Mesendoderm (in vitro differentiated cells): Measurements from ENCODE around the gene CANT1.

Source experiments
- DNase-seq: peaks from one replicate; pipeline ENCODE4 v3.0.0; 2013
- H2AK5ac ChIP-seq: 2 replicates; pipeline ENCODE4 v1.6.1; 2013; ENCODE audit warnings: low read length, inconsistent platforms
- H2BK120ac ChIP-seq: 2 replicates; pipeline ENCODE4 v1.6.1; 2013; ENCODE audit warnings: low read depth, mild to moderate bottlenecking, low read length, moderate library complexity, mixed read lengths
- H2BK15ac ChIP-seq: replicated peaks from 2 replicates; pipeline ENCODE4 v1.6.1; 2013; ENCODE audit warnings: low read depth, mild to moderate bottlenecking, moderate library complexity
- H2BK5ac ChIP-seq: 2 replicates; pipeline ENCODE4 v1.6.1; 2013; ENCODE audit warnings: low read length, inconsistent platforms
- H3K18ac ChIP-seq: 2 replicates; pipeline ENCODE4 v1.6.1; 2013; ENCODE audit warnings: mild to moderate bottlenecking, low read length, mixed read lengths
- H3K23ac ChIP-seq: one replicate; pipeline ENCODE4 v1.6.1; 2013; ENCODE audit warnings: low read length
- H3K27ac ChIP-seq: 2 replicates; pipeline ENCODE4 v1.5.1; 2013; ENCODE audit warnings: low read depth, mild to moderate bottlenecking, inconsistent platforms, low read length, moderate library complexity
- H3K27me3 ChIP-seq: 2 replicates; pipeline ENCODE4 v1.6.1; 2013; ENCODE audit warnings: low read length, control low read depth, mild to moderate bottlenecking, inconsistent platforms; ENCODE audit not compliant: insufficient read depth, poor library complexity
- H3K36me3 ChIP-seq: 2 replicates; pipeline ENCODE4 v1.6.1; 2013; ENCODE audit warnings: low read length, inconsistent platforms; ENCODE audit not compliant: control insufficient read depth, insufficient read depth
- H3K4ac ChIP-seq: one replicate; pipeline ENCODE4 v1.6.1; 2013; ENCODE audit warnings: low read depth, mild to moderate bottlenecking, low read length, moderate library complexity
- H3K4me1 ChIP-seq: 2 replicates; pipeline ENCODE4 v1.6.1; 2013; ENCODE audit warnings: low read depth, low read length, inconsistent platforms; ENCODE audit not compliant: control insufficient read depth
- H3K4me2 ChIP-seq: 2 replicates; pipeline ENCODE4 v1.6.1; 2013; ENCODE audit warnings: low read length
- H3K4me3 ChIP-seq: 2 replicates; pipeline ENCODE4 v1.5.1; 2013; ENCODE audit warnings: mild to moderate bottlenecking, low read length
- H3K56ac ChIP-seq: one replicate; pipeline ENCODE4 v1.6.1; 2013; ENCODE audit warnings: low read length
- H3K79me1 ChIP-seq: 2 replicates; pipeline ENCODE4 v1.6.1; 2013; ENCODE audit warnings: low read length, inconsistent platforms
- H3K79me2 ChIP-seq: 2 replicates; pipeline ENCODE4 v1.6.1; 2013; ENCODE audit warnings: mild to moderate bottlenecking, low read length; ENCODE audit not compliant: control insufficient read depth, insufficient read depth
- H3K9ac ChIP-seq: 2 replicates; pipeline ENCODE4 v1.6.1; 2013; ENCODE audit warnings: low read length, inconsistent platforms
- H4K5ac ChIP-seq: one replicate; pipeline ENCODE4 v1.6.1; 2013; ENCODE audit warnings: low read length
- H4K8ac ChIP-seq: one replicate; pipeline ENCODE4 v1.6.1; 2013; ENCODE audit warnings: low read depth, mild to moderate bottlenecking, control low read depth, low read length, moderate library complexity
- WGBS: extraction: QIAGEN DNeasy Blood & Tissue Kit; methylation state at CpG from one replicate; pipeline ENCODE4 v1.1.7; 2013; ENCODE audit warnings: low lambda C conversion rate, missing lambda C conversion rate; ENCODE audit not compliant: insufficient coverage; ENCODE audit errors: extremely low coverage; 5-methylcytosine and 5-hydroxymethylcytosine counted together

The CANT1 gene

DNA sequence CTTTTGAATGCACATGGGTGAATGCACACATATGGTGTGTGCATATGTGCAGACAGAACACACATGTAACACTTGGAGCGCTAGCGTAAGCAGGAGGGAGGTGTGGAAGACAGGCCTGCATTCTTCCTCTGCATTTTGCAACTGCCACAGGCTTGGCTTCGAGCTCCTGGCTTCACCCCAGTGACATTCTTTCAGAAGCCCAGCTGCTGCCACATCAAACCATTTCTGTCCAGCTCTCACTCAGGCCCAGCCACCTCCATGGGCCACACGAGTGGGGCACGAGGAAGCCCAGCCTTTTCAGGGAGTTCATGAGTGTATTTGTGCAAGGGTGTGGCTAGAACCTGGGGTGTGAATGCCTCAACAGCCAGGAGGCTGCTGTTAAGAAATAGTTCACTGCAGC lies 48.6 kb downstream of the CANT1 start:
- H3K4ac ChIP-seq, result no peak overlapping the region
- no peak overlapping the region for H3K4me3 ChIP-seq
- no peak overlapping the region for H2BK120ac ChIP-seq
- no peak overlapping the region for H4K8ac ChIP-seq
- no peak overlapping the region for H2BK5ac ChIP-seq
- H3K79me1 ChIP-seq, result no peaks in the 10 kb centered on the region
- no peak overlapping the region for H3K4me2 ChIP-seq
- H3K9ac ChIP-seq, result no peak overlapping the region
- H2BK15ac ChIP-seq, result no peak overlapping the region
- H3K18ac ChIP-seq, result no peak overlapping the region
- whole genome bisulfite sequencing, result no CpG with 5 or more reads among the region's 5 CpGs
- H3K4me1 ChIP-seq, result no peaks in the 10 kb centered on the region
- H2AK5ac ChIP-seq, result no peak overlapping the region
- H3K27me3 ChIP-seq, result no peaks in the 10 kb centered on the region
- H3K23ac ChIP-seq, result no peak overlapping the region
- no peak for DNase-seq
- no peak overlapping the region for H3K56ac ChIP-seq
- no peak overlapping the region for H3K27ac ChIP-seq
- no peaks in the 10 kb centered on the region for H3K36me3 ChIP-seq
- no peaks in the 10 kb centered on the region for H3K79me2 ChIP-seq
- H4K5ac ChIP-seq, result no peak overlapping the region

GRCh38 chr17:78959803-78960202 lies 49.8 kb downstream of the CANT1 start:
- no peak overlapping the region for H2BK5ac ChIP-seq
- no peak overlapping the region for H2BK120ac ChIP-seq
- no peaks in the 10 kb centered on the region for H3K79me2 ChIP-seq
- no peak overlapping the region for H3K4ac ChIP-seq
- H4K5ac ChIP-seq, result no peak overlapping the region
- no peak overlapping the region for H3K9ac ChIP-seq
- H2AK5ac ChIP-seq, result no peak overlapping the region
- H3K36me3 ChIP-seq, result no peaks in the 10 kb centered on the region
- no CpG with 5 or more reads among the region's 12 CpGs for WGBS
- no peak overlapping the region for H3K18ac ChIP-seq
- H3K23ac ChIP-seq, result no peak overlapping the region
- H3K27me3 ChIP-seq, result no peaks in the 10 kb centered on the region
- no peak overlapping the region for H3K4me3 ChIP-seq
- no peak overlapping the region for H3K27ac ChIP-seq
- DNase-seq, result no peak
- no peak overlapping the region for H2BK15ac ChIP-seq
- H3K4me1 ChIP-seq, result no peaks in the 10 kb centered on the region
- no peak overlapping the region for H4K8ac ChIP-seq
- H3K4me2 ChIP-seq, result no peak overlapping the region
- H3K56ac ChIP-seq, result no peak overlapping the region
- H3K79me1 ChIP-seq, result no peaks in the 10 kb centered on the region

- Histone ChIP-seq H2AK5ac (no peak overlapping the region), H3K4ac (no peak overlapping the region), H3K9ac (no peak overlapping the region), H3K4me3 (no peak overlapping the region), H2BK5ac (no peak overlapping the region), H3K18ac (no peak overlapping the region), H4K8ac (no peak overlapping the region), H3K4me1 (no peaks in the 10 kb centered on the region), H3K79me2 (no peaks in the 10 kb centered on the region), H3K27ac (no peak overlapping the region), H3K4me2 (no peak overlapping the region), H3K27me3 (no peaks in the 10 kb centered on the region), H2BK15ac (no peak overlapping the region), H3K36me3 (no peaks in the 10 kb centered on the region), H3K56ac (no peak overlapping the region), H3K79me1 (no peaks in the 10 kb centered on the region), H2BK120ac (no peak overlapping the region), H3K23ac (no peak overlapping the region), H4K5ac (no peak overlapping the region)
- WGBS, result no CpG with 5 or more reads among the region's 7 CpGs
- no peak for DNase-seq
Observed at GRCh38 chr17:78958641-78959127, 50.9 kb downstream of the CANT1 start.

GRCh38 chr17:78957128-78957527 lies 52.4 kb downstream of the CANT1 start:
- Histone ChIP-seq H3K4me2 (no peak overlapping the region), H3K18ac (no peak overlapping the region), H3K36me3 (no peaks in the 10 kb centered on the region), H3K4ac (no peak overlapping the region), H3K79me2 (no peaks in the 10 kb centered on the region), H3K9ac (no peak overlapping the region), H2BK15ac (no peak overlapping the region), H3K79me1 (no peaks in the 10 kb centered on the region), H2AK5ac (no peak overlapping the region), H3K23ac (no peak overlapping the region), H4K5ac (no peak overlapping the region), H3K4me3 (no peak overlapping the region), H3K4me1 (no peaks in the 10 kb centered on the region), H4K8ac (no peak overlapping the region), H2BK120ac (no peak overlapping the region), H2BK5ac (no peak overlapping the region), H3K56ac (no peak overlapping the region), H3K27ac (no peak overlapping the region), H3K27me3 (no peaks in the 10 kb centered on the region)
- WGBS, result no CpG with 5 or more reads among the region's 12 CpGs
- no peak for DNase-seq

DNA sequence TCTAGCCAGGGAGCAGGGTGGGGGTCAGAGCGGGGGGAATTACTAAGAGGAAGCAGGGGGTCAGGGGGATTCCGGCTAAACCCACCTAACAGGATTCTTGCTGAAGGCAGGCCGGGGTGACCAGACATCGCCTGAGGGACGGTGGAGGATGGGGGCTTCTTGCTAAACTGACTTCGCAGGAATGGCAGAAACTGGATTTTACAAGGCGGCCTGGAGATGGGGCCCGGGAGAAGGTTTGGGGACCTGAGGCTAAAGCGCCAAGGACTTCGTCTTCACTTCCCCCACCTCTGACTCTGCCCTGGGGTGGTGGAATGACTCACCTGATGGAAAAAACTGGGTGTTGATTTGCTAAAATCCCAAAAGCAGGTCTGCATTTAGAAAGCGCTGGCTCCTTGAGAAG lies 53.3 kb downstream of the CANT1 start:
- no peaks in the 10 kb centered on the region for H3K79me2 ChIP-seq
- no peak overlapping the region for H3K18ac ChIP-seq
- H3K23ac ChIP-seq, result no peak overlapping the region
- H3K4ac ChIP-seq, result no peak overlapping the region
- H4K8ac ChIP-seq, result no peak overlapping the region
- no peak overlapping the region for H2BK15ac ChIP-seq
- H2BK5ac ChIP-seq, result no peak overlapping the region
- H3K9ac ChIP-seq, result no peak overlapping the region
- no peak overlapping the region for H3K4me3 ChIP-seq
- no peaks in the 10 kb centered on the region for H3K36me3 ChIP-seq
- H3K79me1 ChIP-seq, result no peaks in the 10 kb centered on the region
- no peak overlapping the region for H3K4me2 ChIP-seq
- peak; percentile 39 for DNase-seq
- H3K27me3 ChIP-seq, result no peaks in the 10 kb centered on the region
- H2AK5ac ChIP-seq, result no peak overlapping the region
- no CpG with 5 or more reads among the region's 11 CpGs for WGBS
- no peak overlapping the region for H3K27ac ChIP-seq
- no peak overlapping the region for H2BK120ac ChIP-seq
- H3K4me1 ChIP-seq, result no peaks in the 10 kb centered on the region
- no peak overlapping the region for H3K56ac ChIP-seq
- H4K5ac ChIP-seq, result no peak overlapping the region

GRCh38 chr17:78954684-78955083 lies 54.9 kb downstream of the CANT1 start:
- H3K18ac ChIP-seq, result no peak overlapping the region
- H4K5ac ChIP-seq, result no peak overlapping the region
- H3K79me1 ChIP-seq, result no peaks in the 10 kb centered on the region
- H2BK120ac ChIP-seq, result no peak overlapping the region
- H3K79me2 ChIP-seq, result no peaks in the 10 kb centered on the region
- H3K27ac ChIP-seq, result no peak overlapping the region
- no peak overlapping the region for H2AK5ac ChIP-seq
- no peak overlapping the region for H3K4me3 ChIP-seq
- no peak overlapping the region for H2BK15ac ChIP-seq
- no peak overlapping the region for H3K9ac ChIP-seq
- H4K8ac ChIP-seq, result no peak overlapping the region
- no peaks in the 10 kb centered on the region for H3K36me3 ChIP-seq
- no peaks in the 10 kb centered on the region for H3K27me3 ChIP-seq
- H2BK5ac ChIP-seq, result no peak overlapping the region
- WGBS, result no CpG with 5 or more reads among the region's 14 CpGs
- no peaks in the 10 kb centered on the region for H3K4me1 ChIP-seq
- H3K23ac ChIP-seq, result no peak overlapping the region
- no peak overlapping the region for H3K56ac ChIP-seq
- no peak overlapping the region for H3K4me2 ChIP-seq
- no peak for DNase-seq
- no peak overlapping the region for H3K4ac ChIP-seq
